ENCODE data around the gene DSC3.

The DSC3 gene

GRCh38 chr18:30989141-30989540 is 53.4 kb downstream of the DSC3 start:
- TF ChIP-seq EZH2 (optimal IDR thresholded peaks at IDR 0.05; ENCODE audit: low read depth, low read length) (no peak), CTCF (IDR thresholded peaks at IDR 0.05; ENCODE audit: low read length) (no peak), EZH2phosphoT487 (IDR thresholded peaks at IDR 0.05; ENCODE audit: low read length) (no peak)
- DNase-seq = no peak
- H3K9me2 ChIP-seq (replicated peaks; ENCODE audit: insufficient read depth, low read length) = no peaks in the 10 kb centered on the region
- no peaks in the 10 kb centered on the region for H3K9me3 ChIP-seq (replicated peaks; ENCODE audit: insufficient read depth, low read length)
- no peak overlapping the region for H3K4me2 ChIP-seq (ENCODE audit: low read depth, low read length)
- no peaks in the 10 kb centered on the region for H3K79me2 ChIP-seq (ENCODE audit: low read length)
- H3K36me3 ChIP-seq (replicated peaks; ENCODE audit: insufficient read depth, low read length) = no peaks in the 10 kb centered on the region
- H2AFZ ChIP-seq (ENCODE audit: low read length) = no peak overlapping the region
- H3F3A ChIP-seq (ENCODE audit: insufficient read depth, low read length) = no peaks in the 10 kb centered on the region
- no peaks in the 10 kb centered on the region for H4K20me1 ChIP-seq (ENCODE audit: insufficient read depth, low read length)
- no peak overlapping the region for H3K27ac ChIP-seq (ENCODE audit: low read length)
- no peak overlapping the region for H3K4me3 ChIP-seq (ENCODE audit: low read length)
- no peak overlapping the region for H3K9ac ChIP-seq (ENCODE audit: low read length)
- H3K4me1 ChIP-seq (ENCODE audit: low read length) = peaks cover 7% of the 10 kb centered on the region; the same call in 1 of the 2 replicates
- H3K27me3 ChIP-seq (replicated peaks; ENCODE audit: insufficient read depth, low read length) = no peaks in the 10 kb centered on the region

GRCh38 chr18:30988440-30988839 is 54.1 kb downstream of the DSC3 start:
- H2AFZ ChIP-seq (ENCODE audit: low read length) = no peak overlapping the region
- H3K27me3 ChIP-seq (replicated peaks; ENCODE audit: insufficient read depth, low read length) = no peaks in the 10 kb centered on the region
- no peak overlapping the region for H3K27ac ChIP-seq (ENCODE audit: low read length)
- H3F3A ChIP-seq (ENCODE audit: insufficient read depth, low read length) = no peaks in the 10 kb centered on the region
- peaks cover 7% of the 10 kb centered on the region; the same call in 1 of the 2 replicates for H3K4me1 ChIP-seq (ENCODE audit: low read length)
- H4K20me1 ChIP-seq (ENCODE audit: insufficient read depth, low read length) = no peaks in the 10 kb centered on the region
- no peaks in the 10 kb centered on the region for H3K36me3 ChIP-seq (replicated peaks; ENCODE audit: insufficient read depth, low read length)
- no peak overlapping the region for H3K4me3 ChIP-seq (ENCODE audit: low read length)
- H3K9me2 ChIP-seq (replicated peaks; ENCODE audit: insufficient read depth, low read length) = no peaks in the 10 kb centered on the region
- TF ChIP-seq EZH2 (optimal IDR thresholded peaks at IDR 0.05; ENCODE audit: low read depth, low read length) (no peak), EZH2phosphoT487 (IDR thresholded peaks at IDR 0.05; ENCODE audit: low read length) (no peak), CTCF (IDR thresholded peaks at IDR 0.05; ENCODE audit: low read length) (no peak)
- no peaks in the 10 kb centered on the region for H3K9me3 ChIP-seq (replicated peaks; ENCODE audit: insufficient read depth, low read length)
- H3K79me2 ChIP-seq (ENCODE audit: low read length) = no peaks in the 10 kb centered on the region
- H3K9ac ChIP-seq (ENCODE audit: low read length) = no peak overlapping the region
- no peak overlapping the region for H3K4me2 ChIP-seq (ENCODE audit: low read depth, low read length)
- no peak for DNase-seq

- TF ChIP-seq CTCF (IDR thresholded peaks at IDR 0.05; ENCODE audit: low read length) (no peak), EZH2phosphoT487 (IDR thresholded peaks at IDR 0.05; ENCODE audit: low read length) (no peak), EZH2 (optimal IDR thresholded peaks at IDR 0.05; ENCODE audit: low read depth, low read length) (no peak)
- Histone ChIP-seq H3K79me2 (ENCODE audit: low read length) (no peaks in the 10 kb centered on the region), H2AFZ (ENCODE audit: low read length) (peak overlapping the region; percentile 30; the same call in 1 of the 2 replicates), H3K4me2 (ENCODE audit: low read depth, low read length) (peak overlapping the region; percentile 32; the same call in 1 of the 2 replicates), H4K20me1 (ENCODE audit: insufficient read depth, low read length) (no peaks in the 10 kb centered on the region), H3K27ac (ENCODE audit: low read length) (peak overlapping the region; percentile 21; the same call in 1 of the 2 replicates), H3F3A (ENCODE audit: insufficient read depth, low read length) (no peaks in the 10 kb centered on the region), H3K9me3 (replicated peaks; ENCODE audit: insufficient read depth, low read length) (no peaks in the 10 kb centered on the region), H3K9ac (ENCODE audit: low read length) (no peak overlapping the region), H3K36me3 (replicated peaks; ENCODE audit: insufficient read depth, low read length) (no peaks in the 10 kb centered on the region), H3K9me2 (replicated peaks; ENCODE audit: insufficient read depth, low read length) (no peaks in the 10 kb centered on the region), H3K4me3 (ENCODE audit: low read length) (no peak overlapping the region), H3K27me3 (replicated peaks; ENCODE audit: insufficient read depth, low read length) (no peaks in the 10 kb centered on the region), H3K4me1 (ENCODE audit: low read length) (peaks cover 7% of the 10 kb centered on the region; the same call in 1 of the 2 replicates)
- peak; percentile 26 for DNase-seq
Observed at GRCh38 chr18:30987467-30988241, 54.9 kb downstream of the DSC3 start.
